HG03439 (cell line): ENCODE results near the gene CDAN1.
"Not testable (repeated sequence)": the region's sequence is repeated elsewhere in the genome, so short reads cannot be mapped to it uniquely, and the experiment has no call there.

Experiments
- ATAC-seq: cut with Tn5 transposase; IDR thresholded peaks from one replicate; pipeline ENCODE4 v1.9.1; 2021; ENCODE audit warnings: mild to moderate bottlenecking, moderate library complexity; ENCODE audit not compliant: unreplicated experiment

Gene CDAN1

DNA sequence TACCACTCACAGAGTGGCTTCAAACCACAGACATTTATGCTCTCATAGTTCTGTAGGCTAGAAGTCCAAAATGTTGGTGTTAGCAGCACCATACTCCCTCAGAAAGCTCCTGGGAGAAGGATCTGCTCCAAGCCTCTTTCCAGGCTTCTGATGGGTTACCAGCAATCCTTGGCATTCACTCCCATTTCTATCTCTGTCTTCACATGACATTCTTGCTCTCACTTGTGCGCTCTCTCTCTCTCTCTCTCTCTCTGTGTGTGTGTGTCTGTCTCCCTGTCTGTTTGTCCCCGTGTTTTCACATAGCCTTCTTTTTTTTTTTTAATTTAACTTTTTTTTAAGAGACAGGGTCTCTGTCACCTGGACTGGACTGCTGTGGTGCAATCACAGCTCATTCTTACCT is 26.3 kb downstream of the CDAN1 start:
- no peak for ATAC-seq

DNA sequence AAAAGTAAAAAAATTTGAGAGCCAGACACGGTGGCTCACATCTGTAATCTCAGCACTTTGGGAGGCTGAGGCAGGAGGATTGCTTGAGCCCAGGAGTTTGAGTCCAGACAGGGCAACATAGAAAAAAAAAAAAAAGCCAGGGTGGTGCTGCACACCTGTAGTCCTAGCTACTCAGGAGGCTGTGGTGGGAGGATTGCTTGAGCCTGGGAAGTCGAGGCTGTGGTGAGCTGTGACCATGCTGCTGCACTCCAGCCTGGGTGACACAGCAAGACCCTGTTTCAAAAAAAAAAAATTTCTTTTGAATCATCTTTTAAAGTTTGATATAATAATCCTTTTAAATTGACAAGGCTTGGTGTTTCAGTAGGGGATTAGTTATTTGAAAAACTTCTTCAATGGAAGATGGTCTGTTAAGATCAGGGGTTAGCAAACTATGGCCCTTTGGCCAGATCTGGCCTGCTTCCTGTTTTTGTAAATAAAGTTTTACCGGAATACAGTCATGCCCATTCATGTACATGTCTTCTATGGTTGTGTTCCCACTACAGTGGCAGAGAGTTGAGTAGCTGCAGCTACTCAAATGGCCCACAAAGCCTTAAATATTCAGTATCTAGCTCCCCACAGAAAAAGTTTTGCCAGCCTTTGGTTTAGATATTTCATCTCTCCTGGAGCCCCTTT is 28.9 kb downstream of the CDAN1 start:
- ATAC-seq: no peak

DNA sequence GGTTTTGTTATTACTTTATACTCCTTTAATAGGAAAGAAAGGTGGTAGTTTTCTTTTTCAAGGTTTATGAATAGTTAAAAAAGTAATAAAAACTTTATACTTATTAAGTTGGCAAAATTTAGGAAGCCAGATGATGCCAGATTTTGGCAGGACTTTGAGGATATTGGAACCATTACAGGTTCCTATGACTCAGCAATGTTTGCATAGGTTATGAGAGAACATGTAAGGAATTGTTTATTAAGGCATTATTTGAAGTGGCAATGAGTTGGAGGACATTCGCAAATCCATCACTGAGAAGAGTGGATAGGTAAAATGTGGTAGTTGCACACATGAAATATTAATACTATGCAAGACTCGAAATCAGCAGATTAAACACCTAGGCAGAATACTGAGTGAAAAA is 29.9 kb downstream of the CDAN1 start:
- no peak for ATAC-seq

DNA sequence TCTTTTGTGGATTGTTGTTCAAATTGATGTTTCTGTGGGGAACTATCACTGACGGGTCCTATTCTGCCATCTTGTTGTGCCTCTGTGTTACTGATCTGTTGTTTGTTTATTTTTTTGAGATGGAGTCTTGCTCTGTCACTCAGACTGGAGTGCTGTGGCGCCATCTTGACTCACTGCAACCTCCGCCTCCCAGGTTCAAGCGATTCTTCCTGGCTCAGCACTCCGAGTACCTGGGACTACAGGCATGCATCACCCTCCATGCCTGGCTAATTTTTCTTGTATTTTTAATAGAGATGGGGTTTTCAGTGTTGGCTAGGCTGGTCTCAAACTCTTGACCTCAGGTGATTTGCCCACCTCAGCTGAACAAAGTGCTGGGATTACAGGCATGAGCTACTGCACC is 31.6 kb downstream of the CDAN1 start:
- ATAC-seq: no peak

DNA sequence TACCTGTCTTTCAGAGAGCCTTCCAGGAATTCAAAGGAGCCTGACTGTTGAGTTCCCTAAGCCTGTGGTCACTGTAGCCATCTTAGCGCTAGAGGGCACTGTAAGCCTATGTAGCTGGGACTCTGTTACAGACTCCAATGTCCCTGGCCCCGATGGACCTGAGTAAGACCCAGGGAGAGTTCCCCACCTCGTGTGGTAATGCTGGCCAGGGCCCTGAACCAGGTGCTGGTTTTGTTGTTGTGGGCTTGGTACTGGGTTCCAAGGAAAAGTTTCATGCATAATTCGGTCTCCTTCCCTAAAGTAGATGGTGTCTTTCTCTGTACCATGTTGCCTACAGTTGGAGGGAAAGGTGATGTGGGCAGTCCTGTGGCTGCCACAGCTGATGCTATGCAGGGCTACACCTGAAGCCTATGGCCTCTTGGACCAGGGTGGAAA is 32.4 kb downstream of the CDAN1 start:
- ATAC-seq: no peak

DNA sequence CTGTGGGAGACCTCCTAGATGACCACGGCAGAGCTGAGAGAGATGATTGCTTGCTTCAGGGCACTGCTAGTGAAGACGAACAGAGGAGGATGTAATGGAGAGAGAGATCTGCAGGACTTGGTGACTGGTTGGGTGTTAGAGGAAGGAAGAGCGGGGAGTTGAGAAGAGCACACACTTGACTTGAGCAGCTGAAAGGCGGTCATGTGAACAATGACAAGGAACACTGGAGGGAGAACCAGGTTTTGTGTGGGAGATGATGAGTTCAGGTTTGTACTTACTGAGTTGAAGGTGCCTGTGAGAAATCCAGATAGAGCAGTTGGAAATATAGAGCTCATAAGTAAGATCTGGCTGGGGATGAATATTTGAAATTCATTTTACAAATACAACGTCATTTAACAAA is 40.3 kb downstream of the CDAN1 start:
- ATAC-seq: no peak

DNA sequence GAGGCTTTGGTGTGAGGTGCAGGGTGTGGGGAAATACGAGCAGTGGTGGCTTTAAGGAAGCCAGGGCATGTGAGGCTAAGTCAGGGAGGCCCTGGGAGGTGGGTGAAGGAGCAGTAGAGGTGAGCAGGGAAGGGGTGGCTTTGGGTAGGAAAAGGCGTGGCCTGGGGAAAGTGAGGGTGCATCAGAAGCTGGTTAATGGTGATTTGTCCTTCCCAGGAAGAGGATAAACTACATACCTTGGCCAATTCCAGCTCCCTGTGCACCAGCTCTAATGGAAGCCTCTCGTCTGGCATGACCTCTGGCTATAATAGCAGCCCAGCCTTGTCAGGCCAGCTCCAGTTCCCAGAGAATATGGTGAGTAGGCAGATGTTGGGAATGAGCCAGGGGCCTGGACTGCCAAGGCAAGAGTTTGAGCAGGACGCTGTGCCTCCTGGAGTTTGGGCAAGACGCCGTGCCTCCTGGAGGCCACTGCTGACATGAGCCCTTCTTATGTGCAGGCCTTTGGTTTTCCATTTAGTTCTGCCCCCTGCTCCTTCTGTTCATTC is 41.3 kb downstream of the CDAN1 start:
- no peak for ATAC-seq

DNA sequence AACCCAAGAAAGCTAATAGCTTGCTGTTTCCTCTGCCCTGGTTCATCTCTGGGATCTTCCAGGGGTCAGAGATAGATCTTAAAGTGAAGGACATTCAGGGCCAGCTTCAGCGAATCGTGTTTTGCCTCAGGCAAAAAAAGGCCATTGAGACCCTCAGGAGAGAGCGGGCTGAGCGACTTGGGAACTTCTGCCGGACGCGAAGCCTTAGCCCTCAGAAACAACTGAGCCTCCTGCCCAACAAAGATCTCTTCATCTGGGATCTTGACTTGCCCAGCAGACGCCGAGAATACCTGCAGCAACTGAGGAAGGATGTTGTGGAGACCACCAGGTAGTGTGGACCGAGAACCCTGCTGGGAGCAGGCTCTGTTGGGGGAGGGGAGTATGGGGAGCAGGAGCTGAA is 42.5 kb downstream of the CDAN1 start:
- ATAC-seq: no peak

DNA sequence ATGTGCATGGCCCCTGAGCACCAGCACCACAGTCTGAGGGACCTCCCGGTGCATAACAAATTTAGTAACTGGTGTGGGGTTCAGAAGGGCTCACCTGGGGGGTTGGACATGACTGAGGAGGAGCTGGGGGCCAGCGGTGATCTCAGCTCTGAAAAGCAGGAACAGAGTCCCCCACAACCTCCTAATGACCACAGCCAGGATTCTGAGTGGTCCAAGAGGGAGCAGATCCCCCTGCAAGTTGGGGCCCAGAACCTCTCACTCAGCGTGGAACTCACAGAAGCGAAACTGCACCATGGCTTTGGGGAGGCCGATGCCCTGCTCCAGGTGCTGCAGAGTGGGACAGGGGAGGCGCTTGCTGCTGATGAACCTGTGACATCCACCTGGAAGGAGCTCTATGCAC is 43.0 kb downstream of the CDAN1 start:
- ATAC-seq: no peak

DNA sequence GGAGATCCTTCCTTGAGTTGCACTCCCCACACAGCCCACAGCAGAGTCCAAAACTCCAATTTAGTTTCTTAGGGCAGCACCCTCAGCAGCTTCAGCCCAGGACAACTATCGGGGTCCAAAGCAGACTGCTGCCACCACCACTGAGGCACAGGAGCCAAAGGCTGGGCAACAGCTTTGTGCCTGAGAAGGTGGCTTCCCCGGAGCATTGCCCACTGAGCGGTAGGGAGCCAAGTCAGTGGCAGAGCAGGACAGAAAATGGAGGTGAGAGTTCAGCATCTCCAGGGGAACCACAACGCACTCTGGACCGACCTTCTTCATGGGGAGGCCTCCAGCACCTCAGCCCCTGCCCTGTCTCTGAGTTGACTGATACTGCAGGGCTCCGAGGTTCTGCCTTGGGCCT is 43.4 kb downstream of the CDAN1 start:
- no peak for ATAC-seq

DNA sequence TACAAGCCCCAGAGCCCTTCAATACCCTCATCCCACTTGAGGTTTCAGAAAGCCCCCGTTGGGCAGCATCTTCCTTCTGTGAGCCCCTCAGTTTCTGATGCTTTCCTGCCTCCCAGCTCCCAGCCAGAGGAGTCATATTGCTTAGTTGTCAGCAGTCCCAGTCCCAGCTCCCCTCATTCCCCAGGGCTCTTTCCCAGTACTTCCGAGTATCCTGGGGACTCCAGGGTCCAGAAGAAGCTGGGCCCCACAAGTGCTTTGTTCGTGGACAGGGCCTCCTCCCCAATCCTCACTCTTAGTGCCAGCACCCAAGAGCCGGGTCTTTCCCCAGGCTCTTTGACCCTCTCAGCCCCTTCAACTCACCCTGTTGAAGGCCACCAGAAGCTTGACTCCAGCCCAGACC is 43.9 kb downstream of the CDAN1 start:
- no peak for ATAC-seq

DNA sequence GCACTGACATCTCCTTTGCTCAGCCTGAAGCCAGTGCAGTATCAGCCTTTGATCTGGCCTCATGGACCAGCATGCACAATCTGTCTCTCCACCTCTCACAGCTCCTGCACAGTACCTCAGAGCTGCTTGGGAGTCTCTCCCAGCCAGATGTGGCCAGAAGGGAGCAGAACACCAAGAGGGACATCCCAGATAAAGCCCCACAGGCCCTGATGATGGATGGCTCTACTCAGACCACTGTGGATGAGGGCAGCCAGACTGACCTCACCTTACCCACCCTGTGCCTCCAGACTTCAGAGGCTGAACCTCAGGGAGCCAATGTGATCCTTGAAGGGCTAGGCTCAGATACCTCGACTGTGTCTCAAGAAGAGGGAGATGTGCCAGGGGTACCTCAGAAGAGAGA is 44.4 kb downstream of the CDAN1 start:
- no peak for ATAC-seq

DNA sequence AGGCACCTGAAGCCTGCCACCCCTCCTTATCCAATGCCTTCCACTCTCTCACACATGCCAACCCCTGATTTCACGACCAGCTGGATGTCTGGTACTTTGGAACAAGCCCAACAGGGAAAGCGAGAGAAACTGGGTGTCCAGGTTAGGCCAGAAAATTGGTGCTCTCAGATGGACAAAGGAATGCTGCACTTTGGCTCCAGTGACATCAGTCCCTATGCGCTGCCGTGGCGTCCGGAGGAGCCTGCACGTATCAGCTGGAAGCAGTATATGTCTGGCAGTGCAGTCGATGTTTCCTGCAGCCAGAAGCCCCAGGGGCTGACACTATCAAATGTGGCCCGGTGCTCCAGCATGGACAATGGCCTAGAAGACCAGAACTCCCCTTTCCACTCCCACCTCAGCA is 45.2 kb downstream of the CDAN1 start:
- no peak for ATAC-seq

DNA sequence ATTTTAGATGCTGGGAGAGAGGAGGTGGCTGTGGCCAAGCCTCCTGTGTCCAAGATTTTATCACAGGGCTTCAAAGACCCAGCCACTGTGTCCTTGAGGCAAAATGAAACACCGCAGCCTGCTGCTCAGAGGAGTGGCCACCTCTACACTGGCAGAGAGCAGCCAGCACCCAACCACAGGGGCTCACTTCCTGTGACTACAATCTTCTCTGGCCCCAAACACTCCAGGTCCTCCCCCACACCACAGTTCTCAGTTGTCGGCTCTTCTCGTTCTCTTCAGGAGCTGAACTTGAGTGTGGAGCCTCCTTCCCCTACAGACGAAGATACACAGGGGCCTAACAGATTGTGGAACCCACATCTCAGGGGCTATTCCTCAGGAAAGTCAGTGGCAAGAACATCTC is 45.6 kb downstream of the CDAN1 start:
- no peak for ATAC-seq

DNA sequence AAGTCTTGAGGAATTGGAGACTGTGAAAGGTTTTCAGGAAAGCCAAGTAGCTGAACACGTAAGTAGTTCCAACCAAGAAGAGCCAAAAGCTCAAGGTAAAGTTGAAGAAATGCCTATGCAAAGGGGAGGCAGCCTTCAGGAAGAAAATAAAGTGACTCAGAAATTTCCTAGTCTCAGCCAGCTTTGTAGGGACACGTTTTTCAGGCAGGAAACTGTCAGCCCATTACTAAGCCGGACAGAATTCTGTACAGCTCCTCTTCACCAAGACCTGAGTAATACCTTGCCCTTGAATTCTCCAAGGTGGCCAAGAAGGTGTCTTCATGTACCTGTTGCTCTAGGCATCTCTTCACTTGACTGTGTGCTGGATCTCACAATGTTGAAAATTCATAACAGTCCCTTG is 48.6 kb downstream of the CDAN1 start:
- no peak for ATAC-seq

DNA sequence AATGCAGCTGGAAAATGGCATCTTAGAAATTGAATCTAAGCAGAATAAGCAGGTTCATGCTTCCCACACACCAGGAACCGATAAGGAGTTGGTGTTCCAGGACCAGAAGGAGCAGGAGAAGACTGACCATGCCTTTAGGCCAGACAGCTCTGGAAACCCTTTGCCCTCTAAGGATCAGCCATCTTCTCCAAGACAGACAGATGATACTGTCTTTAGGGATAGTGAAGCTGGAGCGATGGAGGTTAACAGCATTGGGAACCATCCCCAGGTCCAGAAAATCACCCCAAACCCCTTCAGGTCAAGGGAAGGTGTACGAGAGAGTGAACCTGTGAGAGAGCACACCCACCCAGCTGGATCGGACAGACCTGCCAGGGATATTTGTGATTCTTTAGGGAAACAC is 49.2 kb downstream of the CDAN1 start:
- ATAC-seq: no peak

DNA sequence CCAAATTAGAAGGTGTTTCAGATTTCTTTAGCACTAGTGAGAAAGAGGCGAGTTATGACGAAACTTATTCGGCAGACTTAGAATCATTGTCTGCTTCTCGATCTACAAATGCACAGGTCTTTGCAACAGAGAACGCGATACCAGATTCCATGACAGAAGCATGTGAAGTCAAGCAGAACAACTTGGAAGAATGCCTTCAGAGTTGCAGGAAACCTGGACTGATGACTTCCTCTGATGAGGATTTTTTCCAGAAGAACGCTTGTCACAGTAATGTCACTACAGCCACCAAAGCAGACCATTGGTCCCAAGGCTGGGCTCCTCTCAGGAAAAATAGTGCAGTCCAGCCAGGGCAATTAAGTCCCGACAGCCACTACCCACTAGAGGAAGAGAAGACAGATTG is 50.6 kb downstream of the CDAN1 start:
- ATAC-seq: no peak

DNA sequence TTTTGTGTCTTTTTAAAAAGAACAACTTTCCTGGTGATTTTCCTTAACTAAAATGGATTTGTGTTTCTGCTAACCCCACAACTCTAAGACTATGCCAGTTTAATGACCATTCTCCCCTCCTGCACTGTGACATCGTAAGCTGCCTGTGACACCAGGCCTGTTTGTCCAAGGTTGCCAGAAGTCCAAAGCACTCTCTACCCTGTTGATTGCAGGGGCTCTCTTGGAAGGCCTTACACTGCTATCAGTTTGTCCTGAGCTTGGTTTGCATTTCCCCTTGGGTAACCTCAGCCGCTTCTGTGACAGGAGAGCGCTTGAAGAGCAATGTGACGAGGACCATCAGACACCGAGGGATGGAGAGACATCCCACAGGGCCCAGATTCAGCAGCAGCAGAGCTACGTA is 55.8 kb downstream of the CDAN1 start:
- no peak for ATAC-seq

DNA sequence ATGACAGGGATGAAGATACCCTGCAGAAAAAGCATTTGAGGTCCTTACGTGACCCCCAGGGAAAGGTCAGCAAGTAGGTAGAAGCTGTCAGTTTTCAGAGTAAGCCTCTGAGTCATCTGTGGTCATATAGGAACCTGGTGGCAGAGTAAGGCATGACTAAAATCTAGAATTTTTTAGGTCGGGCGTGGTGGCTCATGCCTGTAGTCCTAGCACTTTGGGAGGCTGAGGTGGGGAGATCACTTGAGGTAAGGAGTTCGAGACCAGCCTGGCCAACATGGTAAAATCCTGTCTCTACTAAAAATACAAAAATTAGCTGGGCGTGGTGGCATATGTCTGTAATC is 56.8 kb downstream of the CDAN1 start:
- ATAC-seq: not testable (repeated sequence)

DNA sequence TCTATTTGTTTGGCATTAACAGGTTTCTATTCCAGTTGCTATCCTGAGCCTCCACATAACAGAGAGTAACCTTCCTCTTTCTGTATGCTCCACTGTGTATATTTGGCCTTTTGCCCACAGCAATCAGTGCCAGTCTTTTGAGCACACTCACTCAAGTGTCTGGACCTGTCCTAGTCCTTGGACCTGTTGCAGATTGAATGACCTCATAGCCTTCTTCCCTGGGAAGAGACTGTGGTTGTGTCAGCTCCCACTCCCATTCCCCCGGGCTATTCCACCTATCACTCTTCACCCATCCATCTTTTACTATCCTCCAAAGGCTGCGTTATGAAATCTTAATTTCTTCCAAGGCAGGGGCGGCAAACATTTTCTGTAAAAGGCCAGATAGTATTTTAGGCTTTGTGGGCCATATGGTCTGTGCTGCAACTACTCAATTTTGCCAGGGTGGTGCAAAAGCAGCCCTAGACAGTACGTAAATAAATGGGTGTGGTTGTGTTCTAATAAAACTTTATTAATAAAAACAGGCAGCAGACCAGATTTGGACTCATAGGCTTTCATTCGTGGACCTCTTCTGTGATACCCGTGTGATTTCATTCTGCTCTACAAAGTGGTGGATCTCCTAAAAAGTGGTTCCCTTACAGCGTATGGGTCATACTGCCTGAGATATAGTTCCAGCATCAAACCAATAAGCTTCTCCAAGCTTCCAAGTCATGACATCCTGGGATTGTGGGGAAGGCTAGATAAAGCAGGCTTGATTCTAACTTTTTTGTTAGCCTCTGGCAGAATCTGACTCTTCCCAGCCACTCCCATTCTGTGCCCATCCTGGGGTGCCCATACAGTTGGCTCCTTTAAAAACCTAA is 57.4 kb downstream of the CDAN1 start:
- ATAC-seq: no peak

DNA sequence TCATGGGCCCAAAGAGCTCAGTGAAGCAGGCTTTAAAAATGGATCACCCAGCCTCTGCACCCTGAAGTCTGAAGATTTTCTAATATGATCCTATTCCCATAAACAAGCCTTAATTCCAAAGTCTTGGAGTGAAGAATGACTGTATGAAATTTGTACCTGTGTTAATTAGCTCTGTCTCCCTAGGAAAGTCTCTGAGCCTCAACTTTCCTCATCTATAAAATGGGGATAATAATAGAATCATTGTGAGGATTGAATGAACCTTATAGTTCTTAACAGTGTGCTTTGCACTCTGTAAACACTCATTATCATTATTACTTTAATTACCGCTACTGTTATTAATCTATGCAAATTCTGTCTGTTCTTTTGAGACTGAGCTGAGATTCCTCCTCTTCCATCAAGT is 61.9 kb downstream of the CDAN1 start:
- ATAC-seq: no peak

DNA sequence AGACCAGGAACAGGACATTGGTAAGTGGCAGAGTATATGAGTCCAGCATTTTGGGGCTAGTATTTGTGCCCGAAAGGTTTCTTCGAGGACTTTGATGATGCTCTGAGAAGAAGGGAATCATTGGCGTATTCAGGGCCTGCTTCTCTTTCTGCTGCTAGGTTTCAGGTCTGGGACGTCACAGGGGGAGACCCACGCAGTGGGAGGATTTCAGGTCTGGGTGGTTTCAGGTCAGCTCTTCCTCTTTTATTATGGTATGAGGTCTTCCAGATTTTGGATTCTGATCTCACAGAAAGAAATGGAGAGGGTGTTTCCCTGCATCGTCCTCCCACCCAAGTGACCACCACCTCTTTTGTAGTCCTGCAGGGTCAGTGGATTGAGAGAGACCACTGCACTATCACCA is 62.5 kb downstream of the CDAN1 start:
- no peak for ATAC-seq
